Activated CD4-positive, alpha-beta memory T cell treated with anti-CD3 and anti-CD28 coated beads for 36 hours (primary cell): ENCODE measurements around the gene HECTD4. TPM values are rescaled to one million over a fixed set of nuclear protein-coding genes. Genes with fewer than 3 reads are reported as not detected.
"Not testable (repeated sequence)": the region's sequence is repeated elsewhere in the genome, so short reads cannot be mapped to it uniquely, and the experiment has no call there.

Experiments
- CTCF ChIA-PET: fragments of 350-600 bp; sonication (Branson Sonifier 250); formaldehyde crosslinking; loops from one replicate; lab custom pipeline; 2021; ENCODE audit warnings: antibody characterized with exemption, inconsistent platforms; lab: Charles Lee
- POLR2A ChIA-PET: fragments of 350-600 bp; sonication (Branson Sonifier 250); formaldehyde crosslinking; loops from one replicate; lab custom pipeline; 2021; ENCODE audit warnings: antibody characterized with exemption; lab: Charles Lee
- DNase-seq: peaks from one replicate; pipeline ENCODE4 v3.0.0-alpha.2; 2020
- H3K27ac Mint-ChIP-seq: one replicate; pipeline ENCODE4 v1.8.0; 2021; ENCODE audit warnings: mixed read lengths
- H3K27me3 Mint-ChIP-seq: one replicate; pipeline ENCODE4 v1.8.0; 2021; ENCODE audit warnings: mixed read lengths
- H3K36me3 Mint-ChIP-seq: one replicate; pipeline ENCODE4 v1.8.0; 2021; ENCODE audit warnings: mixed read lengths
- H3K4me1 Mint-ChIP-seq: one replicate; pipeline ENCODE4 v1.8.0; 2021; ENCODE audit warnings: low read depth, mixed read lengths
- H3K4me3 Mint-ChIP-seq: one replicate; pipeline ENCODE4 v1.8.0; 2021; ENCODE audit warnings: mild to moderate bottlenecking, mixed read lengths
- H3K9me3 Mint-ChIP-seq: one replicate; pipeline ENCODE4 v1.8.0; 2021; ENCODE audit warnings: mixed read lengths
- intact Hi-C: fragments of 100-400 bp; cut with micrococcal nuclease; formaldehyde crosslinking; loops from one replicate; pipeline ENCODE4 v1.15.1; 2023
- microRNA-seq: library from miRNA; unstranded; fragments of <30 nt; microRNA quantifications from one replicate; pipeline ENCODE4 v1.2.0, GENCODE V29; 2022; ENCODE audit warnings: borderline number of aligned reads, borderline microRNAs expressed, borderline replicate concordance
- total RNA-seq, 2 experiments: library from RNA; stranded (reverse); gene quantifications; one replicate each; pipeline ENCODE4 v1.2.3, GENCODE V29; 2021

HECTD4 gene
- total RNA-seq, 2 experiments from 2014 or later, result 24.0 to 24.4 TPM

- no peak for DNase-seq
- ChIA-PET POLR2A (no interaction called here), CTCF (interaction anchor here (1.1 to 1.4 kb wide), 3 partner anchors 14 to 18 kb away, joined by 3 to 4 read pairs (median 3); no protein-coding TSS in a partner anchor)
- Mint-ChIP-seq H3K36me3 (peaks cover 8% of the 10 kb centered on the region), H3K27me3 (no peaks in the 10 kb centered on the region), H3K4me1 (peaks cover 30% of the 10 kb centered on the region), H3K27ac (no peak overlapping the region), H3K9me3 (no peaks in the 10 kb centered on the region), H3K4me3 (no peak overlapping the region)
- intact Hi-C loops, result no loop called here
Observed at GRCh38 chr12:112111931-112112330, 270.3 kb downstream of the HECTD4 start.

- H3K4me3 Mint-ChIP-seq, intact Hi-C loops, CTCF ChIA-PET, POLR2A ChIA-PET, H3K27me3 Mint-ChIP-seq, DNase-seq, H3K27ac Mint-ChIP-seq, H3K9me3 Mint-ChIP-seq: not testable (repeated sequence)
- peaks cover 14% of the 10 kb centered on the region for H3K36me3 Mint-ChIP-seq
- H3K4me1 Mint-ChIP-seq, result peaks cover 34% of the 10 kb centered on the region
Observed at GRCh38 chr12:112110787-112111662, 271.2 kb downstream of the HECTD4 start.

Small RNA genes lying within 50 kb of the gene (microRNA-seq; reads per million reads assigned to microRNA genes)
- gene MIR6861, result not detected

Other genes starting within 250 kb of the HECTD4 start
- gene RPL6, start 27.2 kb upstream of the HECTD4 start, total RNA-seq, result 1,000 to 10,000 TPM; 1,833 TPM
- 100 to 1,000 TPM; 137 to 145 TPM for gene PTPN11, start 36.5 kb upstream of the HECTD4 start, total RNA-seq